ENCODE data around the gene EGLN2. TPM values are rescaled to one million over a fixed set of nuclear protein-coding genes. Genes with fewer than 3 reads are reported as not detected.
"Not testable (repeated sequence)": the region's sequence is repeated elsewhere in the genome, so short reads cannot be mapped to it uniquely, and the experiment has no call there.

The EGLN2 gene
- polyA plus RNA-seq, 2 donors: 36.3 to 44.7 TPM

DNA sequence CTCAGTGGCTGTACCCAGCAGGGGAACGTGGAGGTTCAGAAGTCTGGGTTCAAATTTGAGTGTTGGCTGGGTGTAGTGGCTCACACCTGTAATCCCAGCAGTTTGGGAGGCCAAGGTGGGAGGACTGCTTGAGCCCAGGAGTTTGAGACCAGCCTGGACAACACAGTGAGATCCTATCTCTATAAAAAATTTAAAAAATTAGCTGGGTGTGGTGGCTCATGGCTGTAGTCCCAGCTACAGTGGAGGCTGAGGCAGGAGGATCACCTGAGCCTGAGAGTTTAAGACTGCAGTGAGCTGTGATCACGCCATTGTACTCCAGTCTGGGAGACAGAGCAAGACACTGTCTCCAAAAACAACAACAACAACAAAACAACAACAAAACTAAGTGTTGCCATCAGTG lies 14.8 kb upstream of the EGLN2 start:
- not testable (repeated sequence) for H3K27me3 ChIP-seq (ENCODE audit: control insufficient read depth in 1 of 2, insufficient read depth in 2 of 2, low read length in 2 of 2); H3K4me3 ChIP-seq (ENCODE audit: low read depth in 1 of 2, low read length in 2 of 2); H3K4me1 ChIP-seq (ENCODE audit: control insufficient read depth in 2 of 2, insufficient read depth in 2 of 2, low read length in 1 of 2); H3K27ac ChIP-seq (ENCODE audit: low read depth in 2 of 2, low read length in 1 of 2); H3K9me3 ChIP-seq (ENCODE audit: control insufficient read depth in 2 of 2, insufficient read depth in 1 of 2, low read depth in 1 of 2, low read length in 1 of 2)
- WGBS, 2 donors: 92 to 96% methylated on average over 2 of the region's 2 CpGs
- peaks cover 0 to 16% of the 10 kb centered on the region in 2 donors for H3K36me3 ChIP-seq (ENCODE audit: control insufficient read depth in 2 of 2, insufficient read depth in 2 of 2, low read length in 1 of 2)

DNA sequence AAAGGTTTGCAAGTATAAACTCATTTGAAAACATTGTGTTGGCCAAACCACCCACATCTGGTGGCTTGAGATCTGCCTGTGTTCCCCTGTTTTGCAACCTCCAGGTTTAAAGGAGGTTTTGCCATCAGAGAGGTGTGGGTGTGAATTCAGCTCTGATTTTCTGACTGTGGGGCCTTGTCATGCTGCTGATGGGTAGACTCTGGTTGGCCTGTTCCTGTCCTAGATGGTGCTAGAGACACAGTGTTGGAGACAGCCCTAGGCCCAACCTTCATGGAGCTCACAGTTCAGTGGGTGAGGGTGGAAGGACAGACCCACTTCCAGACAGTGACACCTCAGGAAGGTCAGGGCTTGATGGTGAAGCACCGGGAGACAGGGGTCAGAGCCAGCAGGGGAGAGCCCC lies 13.5 kb upstream of the EGLN2 start:
- H3K4me3 ChIP-seq (ENCODE audit: low read depth in 1 of 2, low read length in 2 of 2): no peak overlapping the region
- no peaks in the 10 kb centered on the region for H3K27me3 ChIP-seq (ENCODE audit: control insufficient read depth in 1 of 2, insufficient read depth in 2 of 2, low read length in 2 of 2)
- H3K4me1 ChIP-seq (ENCODE audit: control insufficient read depth in 2 of 2, insufficient read depth in 2 of 2, low read length in 1 of 2): no peaks in the 10 kb centered on the region
- peaks cover 0 to 14% of the 10 kb centered on the region in 2 donors for H3K36me3 ChIP-seq (ENCODE audit: control insufficient read depth in 2 of 2, insufficient read depth in 2 of 2, low read length in 1 of 2)
- 75% methylated on average over 1 of the region's 1 CpG for WGBS, 2 donors
- H3K9me3 ChIP-seq (ENCODE audit: control insufficient read depth in 2 of 2, insufficient read depth in 1 of 2, low read depth in 1 of 2, low read length in 1 of 2): no peaks in the 10 kb centered on the region
- H3K27ac ChIP-seq (ENCODE audit: low read depth in 2 of 2, low read length in 1 of 2): no peak overlapping the region

DNA sequence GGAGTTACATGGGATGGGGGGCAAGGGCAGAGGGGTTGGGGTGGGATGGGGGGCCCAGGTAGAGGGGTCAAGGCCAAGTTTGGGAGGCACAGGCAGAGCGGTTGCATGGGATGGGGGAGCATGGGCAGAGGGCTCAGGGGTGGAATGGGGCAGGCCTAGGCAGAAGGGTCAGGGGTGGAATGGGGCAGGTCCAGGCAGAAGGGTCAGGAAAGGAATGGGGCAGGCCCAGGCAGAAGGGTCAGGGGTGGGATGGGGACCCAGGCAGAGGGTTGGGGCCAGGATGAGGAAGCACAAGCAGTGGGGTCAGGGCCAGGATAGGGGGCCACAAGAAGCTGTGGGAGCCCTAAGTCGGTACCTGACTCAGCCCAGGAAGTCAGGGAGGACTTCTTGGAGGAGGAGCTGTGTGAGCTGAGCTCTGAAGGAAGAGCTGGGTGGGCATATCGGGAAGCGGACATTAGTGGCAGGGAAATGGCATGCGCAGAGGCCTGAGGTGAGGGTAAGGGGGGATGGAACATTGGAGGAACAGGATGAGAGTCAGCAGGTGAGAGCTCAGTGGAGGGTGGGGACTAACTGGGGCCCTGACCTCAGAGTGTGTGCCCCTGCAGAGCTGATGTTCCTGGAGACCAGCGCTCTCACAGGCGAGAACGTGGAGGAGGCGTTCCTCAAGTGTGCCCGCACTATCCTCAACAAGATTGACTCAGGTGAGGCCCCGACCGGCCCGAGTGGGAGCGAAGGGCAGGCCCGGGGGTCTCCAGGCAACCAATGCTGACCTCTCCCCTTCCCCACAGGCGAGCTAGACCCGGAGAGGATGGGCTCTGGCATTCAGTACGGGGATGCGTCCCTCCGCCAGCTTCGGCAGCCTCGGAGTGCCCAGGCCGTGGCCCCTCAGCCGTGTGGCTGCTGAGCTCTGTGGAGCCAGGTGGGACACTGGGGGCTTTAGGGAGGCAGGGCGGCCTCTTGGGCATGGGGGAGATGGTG lies 12.6 kb upstream of the EGLN2 start:
- no peak overlapping the region for H3K27ac ChIP-seq (ENCODE audit: low read depth in 2 of 2, low read length in 1 of 2)
- H3K9me3 ChIP-seq (ENCODE audit: control insufficient read depth in 2 of 2, insufficient read depth in 1 of 2, low read depth in 1 of 2, low read length in 1 of 2): no peaks in the 10 kb centered on the region
- no peaks in the 10 kb centered on the region for H3K4me1 ChIP-seq (ENCODE audit: control insufficient read depth in 2 of 2, insufficient read depth in 2 of 2, low read length in 1 of 2)
- peaks cover 0 to 14% of the 10 kb centered on the region in 2 donors for H3K36me3 ChIP-seq (ENCODE audit: control insufficient read depth in 2 of 2, insufficient read depth in 2 of 2, low read length in 1 of 2)
- WGBS, 2 donors: 90 to 93% methylated on average over 25 of the region's 25 CpGs
- no peak overlapping the region for H3K4me3 ChIP-seq (ENCODE audit: low read depth in 1 of 2, low read length in 2 of 2)
- no peaks in the 10 kb centered on the region for H3K27me3 ChIP-seq (ENCODE audit: control insufficient read depth in 1 of 2, insufficient read depth in 2 of 2, low read length in 2 of 2)

DNA sequence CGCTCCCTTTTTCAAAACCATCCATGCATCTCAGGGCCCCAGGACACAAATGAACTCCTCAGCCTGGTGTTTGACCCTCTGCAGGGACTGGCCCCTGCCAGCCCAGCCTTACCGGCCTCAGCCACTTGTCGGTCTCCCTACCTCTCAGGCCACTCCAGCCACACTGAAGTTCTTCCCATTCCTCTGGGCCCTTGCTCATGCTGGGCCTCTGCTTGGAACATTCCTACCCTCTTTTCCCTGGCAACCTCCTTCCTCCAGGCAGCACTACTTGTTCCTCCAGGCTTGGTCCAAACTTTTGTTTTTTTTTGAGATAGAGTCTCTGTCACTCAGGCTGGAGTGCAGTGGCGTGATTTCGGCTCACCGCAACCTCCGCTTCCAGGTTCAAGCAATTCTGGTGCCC lies 7.6 kb upstream of the EGLN2 start:
- no peaks in the 10 kb centered on the region for H3K9me3 ChIP-seq (ENCODE audit: control insufficient read depth in 2 of 2, insufficient read depth in 1 of 2, low read depth in 1 of 2, low read length in 1 of 2)
- H3K27ac ChIP-seq (ENCODE audit: low read depth in 2 of 2, low read length in 1 of 2): no peak overlapping the region
- peaks cover 0 to 5% of the 10 kb centered on the region in 2 donors for H3K36me3 ChIP-seq (ENCODE audit: control insufficient read depth in 2 of 2, insufficient read depth in 2 of 2, low read length in 1 of 2)
- WGBS, 2 donors: 80 to 93% methylated on average over 7 of the region's 7 CpGs
- no peak overlapping the region for H3K4me3 ChIP-seq (ENCODE audit: low read depth in 1 of 2, low read length in 2 of 2)
- H3K4me1 ChIP-seq (ENCODE audit: control insufficient read depth in 2 of 2, insufficient read depth in 2 of 2, low read length in 1 of 2): no peaks in the 10 kb centered on the region
- H3K27me3 ChIP-seq (ENCODE audit: control insufficient read depth in 1 of 2, insufficient read depth in 2 of 2, low read length in 2 of 2): no peaks in the 10 kb centered on the region

DNA sequence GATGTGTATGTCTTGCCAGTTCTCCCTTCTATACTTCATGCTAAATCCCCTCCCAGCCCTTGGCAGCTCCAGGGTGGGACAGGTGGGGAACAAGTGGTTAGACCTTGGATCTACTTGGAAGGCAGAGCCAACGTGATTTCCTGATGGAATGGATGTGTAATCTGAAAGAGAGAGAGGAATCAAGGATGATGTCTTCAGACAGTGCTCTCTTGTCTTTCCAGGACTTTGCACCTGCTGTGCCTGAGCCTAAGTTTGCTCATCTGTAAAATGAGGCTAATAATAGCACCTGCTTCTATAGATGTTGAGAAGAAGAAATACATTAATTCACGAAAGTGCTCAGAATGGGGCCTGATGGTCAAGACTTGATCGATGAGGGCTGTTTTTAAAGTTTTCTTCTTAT lies 7.0 kb upstream of the EGLN2 start:
- H3K4me3 ChIP-seq (ENCODE audit: low read depth in 1 of 2, low read length in 2 of 2): no peak overlapping the region
- no peaks in the 10 kb centered on the region for H3K9me3 ChIP-seq (ENCODE audit: control insufficient read depth in 2 of 2, insufficient read depth in 1 of 2, low read depth in 1 of 2, low read length in 1 of 2)
- no peak overlapping the region for H3K27ac ChIP-seq (ENCODE audit: low read depth in 2 of 2, low read length in 1 of 2)
- H3K4me1 ChIP-seq (ENCODE audit: control insufficient read depth in 2 of 2, insufficient read depth in 2 of 2, low read length in 1 of 2): no peaks in the 10 kb centered on the region
- WGBS, 2 donors: 57 to 60% methylated on average over 3 of the region's 3 CpGs
- H3K27me3 ChIP-seq (ENCODE audit: control insufficient read depth in 1 of 2, insufficient read depth in 2 of 2, low read length in 2 of 2): no peaks in the 10 kb centered on the region
- H3K36me3 ChIP-seq (ENCODE audit: control insufficient read depth in 2 of 2, insufficient read depth in 2 of 2, low read length in 1 of 2): no peaks in the 10 kb centered on the region

DNA sequence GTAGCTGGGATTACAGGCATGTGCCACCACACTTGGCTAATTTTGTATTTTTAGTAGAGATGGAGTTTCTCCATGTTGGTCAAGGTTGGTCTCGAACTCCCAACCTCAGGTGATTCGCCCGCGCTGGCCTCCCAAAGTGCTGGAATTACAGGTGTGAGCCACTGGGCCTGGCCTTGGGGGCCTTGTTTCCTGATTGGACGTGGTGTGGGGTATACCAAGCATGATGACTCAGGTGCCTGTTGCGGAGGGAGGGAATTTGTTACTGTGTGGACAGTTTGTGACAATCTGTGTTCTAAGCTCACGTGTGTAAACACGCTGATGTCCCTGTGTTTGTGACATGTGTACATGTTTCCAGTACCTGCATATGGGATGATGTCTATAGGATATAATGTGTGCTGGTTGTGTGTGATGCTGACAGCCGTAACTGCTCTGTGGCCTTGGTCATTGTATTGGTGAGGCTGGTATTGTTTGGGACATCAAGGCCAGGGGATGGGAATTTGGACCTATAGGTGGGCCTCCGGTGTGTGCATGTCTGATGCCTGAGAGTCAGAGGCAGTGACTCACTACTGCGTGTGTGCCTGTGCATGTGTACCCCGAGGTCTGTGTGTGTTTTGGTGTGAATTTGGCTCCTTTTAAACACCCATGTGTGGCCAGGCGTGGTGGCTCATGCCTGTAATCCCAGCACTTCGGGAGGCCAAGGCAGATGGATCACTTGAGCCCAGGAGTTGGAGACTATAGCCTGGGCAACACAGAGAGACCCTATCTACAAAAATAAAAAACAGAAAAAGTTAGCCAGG lies 1.6 kb upstream of the EGLN2 start:
- H3K9me3 ChIP-seq (ENCODE audit: control insufficient read depth in 2 of 2, insufficient read depth in 1 of 2, low read depth in 1 of 2, low read length in 1 of 2): no peaks in the 10 kb centered on the region
- 88 to 90% methylated on average over 14 of the region's 14 CpGs for WGBS, 2 donors
- H3K27ac ChIP-seq (ENCODE audit: low read depth in 2 of 2, low read length in 1 of 2): peak overlapping the region; percentile 89 to 90
- peaks cover 14 to 18% of the 10 kb centered on the region in 2 donors for H3K4me1 ChIP-seq (ENCODE audit: control insufficient read depth in 2 of 2, insufficient read depth in 2 of 2, low read length in 1 of 2)
- H3K4me3 ChIP-seq (ENCODE audit: low read depth in 1 of 2, low read length in 2 of 2): no peak overlapping the region
- peaks cover 0 to 17% of the 10 kb centered on the region in 2 donors for H3K36me3 ChIP-seq (ENCODE audit: control insufficient read depth in 2 of 2, insufficient read depth in 2 of 2, low read length in 1 of 2)
- no peaks in the 10 kb centered on the region for H3K27me3 ChIP-seq (ENCODE audit: control insufficient read depth in 1 of 2, insufficient read depth in 2 of 2, low read length in 2 of 2)

DNA sequence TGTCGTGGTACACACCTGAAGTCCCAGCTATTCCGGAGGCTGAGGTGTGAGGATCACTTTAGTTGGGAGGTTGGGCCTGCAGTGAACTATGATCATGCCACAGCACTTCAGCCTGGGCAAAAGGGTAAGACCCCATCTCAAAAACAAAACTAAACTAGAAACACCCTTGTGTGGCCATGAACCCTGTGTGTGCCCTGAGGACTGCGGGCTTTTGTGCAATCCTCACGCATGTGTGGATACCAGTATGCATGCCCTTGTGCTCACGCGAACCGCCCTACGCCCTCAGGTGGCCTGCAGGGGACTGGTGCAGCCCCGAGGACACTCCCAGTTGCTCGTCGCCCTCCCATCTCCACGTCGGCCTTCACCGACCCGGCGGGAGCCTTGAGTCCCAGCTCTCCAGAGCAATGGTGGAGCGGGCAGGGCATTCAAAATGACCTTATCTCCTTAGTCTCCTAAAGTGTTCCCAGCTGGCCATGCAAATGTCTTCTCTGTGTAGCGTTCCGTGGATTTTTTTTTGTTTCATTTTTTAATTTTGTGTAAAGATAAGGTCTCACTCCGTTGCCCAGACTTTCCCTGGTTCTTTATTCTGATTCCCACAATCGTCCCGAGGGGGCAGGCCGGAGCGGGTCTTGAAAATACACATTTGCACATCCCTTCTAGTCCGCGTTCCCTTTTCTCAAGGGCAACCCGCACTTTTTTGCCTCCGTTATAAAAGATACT lies 868 bp upstream of the EGLN2 start:
- peaks cover 0 to 17% of the 10 kb centered on the region in 2 donors for H3K36me3 ChIP-seq (ENCODE audit: control insufficient read depth in 2 of 2, insufficient read depth in 2 of 2, low read length in 1 of 2)
- H3K4me3 ChIP-seq (ENCODE audit: low read depth in 1 of 2, low read length in 2 of 2): peak overlapping the region; percentile 17 to 39
- WGBS, 2 donors: 9 to 10% methylated on average over 28 of the region's 28 CpGs
- H3K27me3 ChIP-seq (ENCODE audit: control insufficient read depth in 1 of 2, insufficient read depth in 2 of 2, low read length in 2 of 2): no peaks in the 10 kb centered on the region
- peak overlapping the region; percentile 89 to 90 for H3K27ac ChIP-seq (ENCODE audit: low read depth in 2 of 2, low read length in 1 of 2)
- H3K4me1 ChIP-seq (ENCODE audit: control insufficient read depth in 2 of 2, insufficient read depth in 2 of 2, low read length in 1 of 2): peaks cover 20 to 25% of the 10 kb centered on the region in 2 donors
- no peaks in the 10 kb centered on the region for H3K9me3 ChIP-seq (ENCODE audit: control insufficient read depth in 2 of 2, insufficient read depth in 1 of 2, low read depth in 1 of 2, low read length in 1 of 2)

DNA sequence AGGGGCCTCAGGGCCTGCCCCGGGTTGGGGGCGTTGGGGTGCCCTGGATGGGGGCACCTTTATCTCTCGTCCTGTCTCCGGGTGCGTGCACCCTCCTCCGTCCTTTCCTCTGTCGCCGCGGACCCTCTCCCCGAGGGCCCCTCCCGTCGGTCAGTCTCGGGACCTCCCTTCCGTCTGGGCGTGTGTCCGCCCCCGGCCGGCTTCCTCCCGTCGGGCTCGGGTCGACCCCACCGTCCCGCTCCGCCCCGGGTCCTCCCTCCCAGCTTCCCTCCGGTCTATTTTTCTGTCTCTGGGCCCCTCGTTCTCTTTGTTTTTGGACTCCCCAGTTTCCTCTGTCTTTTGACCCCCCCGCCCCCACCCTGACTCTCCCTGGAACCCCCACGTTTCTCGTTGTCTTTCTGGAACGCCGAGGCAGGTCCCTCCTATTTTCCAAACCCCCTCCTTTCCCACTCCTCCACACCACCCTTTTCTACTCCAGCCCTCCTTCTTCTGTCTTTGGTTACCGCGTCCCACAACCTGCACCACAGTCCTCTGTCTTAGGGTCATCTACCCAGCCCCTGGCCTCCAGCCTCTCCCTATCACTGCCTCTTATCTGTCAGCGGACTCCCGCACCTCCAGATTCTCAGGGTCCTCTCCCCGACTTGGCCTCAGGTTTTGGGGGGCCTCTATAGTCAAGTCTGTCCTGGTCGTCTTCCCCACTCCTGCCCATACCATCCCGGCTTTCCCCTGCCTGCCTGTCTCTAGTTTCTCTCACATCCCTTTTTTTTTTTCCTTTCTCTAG lies 757 bp downstream of the EGLN2 start:
- Histone ChIP-seq H3K4me3 (ENCODE audit: low read depth in 1 of 2, low read length in 2 of 2) (peak overlapping the region; percentile 74 to 78), H3K9me3 (ENCODE audit: control insufficient read depth in 2 of 2, insufficient read depth in 1 of 2, low read depth in 1 of 2, low read length in 1 of 2) (no peaks in the 10 kb centered on the region), H3K36me3 (ENCODE audit: control insufficient read depth in 2 of 2, insufficient read depth in 2 of 2, low read length in 1 of 2) (peaks cover 0 to 24% of the 10 kb centered on the region in 2 donors), H3K27me3 (ENCODE audit: control insufficient read depth in 1 of 2, insufficient read depth in 2 of 2, low read length in 2 of 2) (no peaks in the 10 kb centered on the region), H3K4me1 (ENCODE audit: control insufficient read depth in 2 of 2, insufficient read depth in 2 of 2, low read length in 1 of 2) (peaks cover 20 to 40% of the 10 kb centered on the region in 2 donors), H3K27ac (ENCODE audit: low read depth in 2 of 2, low read length in 1 of 2) (peak overlapping the region; percentile 89 to 94)
- 1 to 3% methylated on average over 40 of the region's 40 CpGs for WGBS, 2 donors

Data from esophagus (tissue), 2 donors.